OCI-LY1 (cell line): Measurements from ENCODE around the gene SNRK.
A peak's percentile ranks its signal among the peaks of the same experiment; 100 is the strongest.

ENCODE experiments used
- H2AFZ ChIP-seq: fragments of 200-600 bp; sonication (generic), shearing (Covaris generic); 2 replicates; pipeline ENCODE4 v1.6.0; 2014; ENCODE audit warnings: antibody characterized with exemption, mild to moderate bottlenecking, low read length
- H3F3A ChIP-seq: fragments of 200-600 bp; sonication (generic), shearing (Covaris generic); 2 replicates; pipeline ENCODE4 v1.6.0; 2014; ENCODE audit warnings: mild to moderate bottlenecking, antibody characterized with exemption, low read length, moderate library complexity; ENCODE audit not compliant: insufficient read depth
- H3K27ac ChIP-seq: fragments of 200-600 bp; sonication (generic); 2 replicates; pipeline ENCODE4 v1.5.1; 2014; ENCODE audit warnings: low read length, mixed run types, mild to moderate bottlenecking, low read depth; ENCODE audit not compliant: poor library complexity, severe bottlenecking
- H3K27me3 ChIP-seq: fragments of 200-600 bp; sonication (generic); 2 replicates; pipeline ENCODE4 v1.6.0; 2014; ENCODE audit warnings: antibody characterized with exemption, mild to moderate bottlenecking, low read length, moderate library complexity; ENCODE audit not compliant: insufficient read depth
- H3K36me3 ChIP-seq: fragments of 200-600 bp; sonication (generic); 2 replicates; pipeline ENCODE4 v1.6.1; 2014; ENCODE audit warnings: mild to moderate bottlenecking, antibody characterized with exemption, low read length, moderate library complexity, mixed read lengths; ENCODE audit not compliant: insufficient read depth
- H3K4me1 ChIP-seq: fragments of 200-600 bp; sonication (generic); 2 replicates; pipeline ENCODE4 v1.5.1; 2014; ENCODE audit warnings: mild to moderate bottlenecking, low read length, moderate library complexity; ENCODE audit not compliant: insufficient read depth, severe bottlenecking
- H3K4me2 ChIP-seq: fragments of 200-600 bp; sonication (generic), shearing (Covaris generic); 2 replicates; pipeline ENCODE4 v1.6.1; 2014; ENCODE audit warnings: low read length
- H3K4me3 ChIP-seq: fragments of 200-600 bp; sonication (generic); 2 replicates; pipeline ENCODE4 v1.5.1; 2014; ENCODE audit warnings: low read length, low read depth, mild to moderate bottlenecking, mixed read lengths; ENCODE audit not compliant: poor library complexity, severe bottlenecking
- H3K79me2 ChIP-seq: fragments of 200-600 bp; shearing (Covaris generic); 2 replicates; pipeline ENCODE4 v1.6.1; 2016; ENCODE audit warnings: mixed run types, low read length, mixed read lengths; ENCODE audit not compliant: insufficient read depth
- H3K9ac ChIP-seq: fragments of 200-600 bp; sonication (generic), shearing (Covaris generic); 2 replicates; pipeline ENCODE4 v1.6.1; 2014; ENCODE audit warnings: mild to moderate bottlenecking, low read length, mixed read lengths
- H3K9me2 ChIP-seq: fragments of 200-600 bp; sonication (generic), shearing (Covaris generic); 2 replicates; pipeline ENCODE4 v1.6.1; 2014; ENCODE audit warnings: low read depth, mild to moderate bottlenecking, low read length, mixed read lengths
- H3K9me3 ChIP-seq: fragments of 200-600 bp; shearing (Covaris generic); 2 replicates; pipeline ENCODE4 v1.6.1; 2014; ENCODE audit warnings: low read length, mixed read lengths
- H4K20me1 ChIP-seq: fragments of 200-600 bp; sonication (generic), shearing (Covaris generic); 2 replicates; pipeline ENCODE4 v1.6.0; 2016; ENCODE audit warnings: mild to moderate bottlenecking, low read length; ENCODE audit not compliant: insufficient read depth
- CTCF ChIP-seq: fragments of 200-600 bp; sonication (generic), shearing (Covaris generic); IDR thresholded peaks from 2 replicates; pipeline ENCODE4 v1.5.1; 2017; ENCODE audit warnings: mild to moderate bottlenecking, antibody characterized with exemption, low read length, moderate library complexity, mixed read lengths
- EZH2 ChIP-seq: fragments of 200-600 bp; sonication (generic), shearing (Covaris generic); IDR thresholded peaks from 2 replicates; pipeline ENCODE4 v1.8.0; 2017; ENCODE audit warnings: borderline replicate concordance, mixed run types, mild to moderate bottlenecking, antibody characterized with exemption, low read length, moderate library complexity, mixed read lengths

The SNRK gene

DNA sequence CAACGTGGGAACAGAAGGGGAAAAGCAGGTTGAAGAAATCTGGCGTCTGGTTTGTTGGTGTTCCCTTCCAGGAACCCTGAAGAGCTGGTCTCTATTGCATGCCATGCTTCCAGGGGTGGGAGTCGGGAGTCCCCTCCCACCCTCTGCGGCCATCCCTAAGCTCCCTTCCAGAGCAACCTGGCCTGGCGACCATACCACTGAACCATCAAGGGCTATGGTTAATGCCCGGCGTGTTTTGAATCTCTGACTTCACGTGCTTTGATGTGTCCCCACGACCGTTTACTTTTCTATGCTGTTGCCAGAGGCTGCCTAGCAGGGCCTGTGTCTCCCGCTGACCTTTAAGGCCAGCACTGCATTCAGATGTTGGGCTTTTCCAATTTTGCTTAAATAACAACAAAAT, 696 bp upstream of the SNRK start:
- H3F3A ChIP-seq = no peaks in the 10 kb centered on the region
- peaks cover 31% of the 10 kb centered on the region for H3K79me2 ChIP-seq
- no peaks in the 10 kb centered on the region for H3K36me3 ChIP-seq
- no peak overlapping the region for H3K27ac ChIP-seq
- H3K27me3 ChIP-seq = no peaks in the 10 kb centered on the region
- H3K4me2 ChIP-seq = peak overlapping the region; percentile 58
- peak overlapping the region; percentile 81; the same call in 1 of the 2 replicates for H2AFZ ChIP-seq
- H3K9me2 ChIP-seq = no peaks in the 10 kb centered on the region
- no peaks in the 10 kb centered on the region for H4K20me1 ChIP-seq
- H3K9ac ChIP-seq = peak overlapping the region; percentile 45
- peaks cover 36% of the 10 kb centered on the region for H3K4me1 ChIP-seq
- peak overlapping the region; percentile 62 for H3K4me3 ChIP-seq
- TF ChIP-seq EZH2 = no peak
- no peak for TF ChIP-seq CTCF
- H3K9me3 ChIP-seq = no peaks in the 10 kb centered on the region

DNA sequence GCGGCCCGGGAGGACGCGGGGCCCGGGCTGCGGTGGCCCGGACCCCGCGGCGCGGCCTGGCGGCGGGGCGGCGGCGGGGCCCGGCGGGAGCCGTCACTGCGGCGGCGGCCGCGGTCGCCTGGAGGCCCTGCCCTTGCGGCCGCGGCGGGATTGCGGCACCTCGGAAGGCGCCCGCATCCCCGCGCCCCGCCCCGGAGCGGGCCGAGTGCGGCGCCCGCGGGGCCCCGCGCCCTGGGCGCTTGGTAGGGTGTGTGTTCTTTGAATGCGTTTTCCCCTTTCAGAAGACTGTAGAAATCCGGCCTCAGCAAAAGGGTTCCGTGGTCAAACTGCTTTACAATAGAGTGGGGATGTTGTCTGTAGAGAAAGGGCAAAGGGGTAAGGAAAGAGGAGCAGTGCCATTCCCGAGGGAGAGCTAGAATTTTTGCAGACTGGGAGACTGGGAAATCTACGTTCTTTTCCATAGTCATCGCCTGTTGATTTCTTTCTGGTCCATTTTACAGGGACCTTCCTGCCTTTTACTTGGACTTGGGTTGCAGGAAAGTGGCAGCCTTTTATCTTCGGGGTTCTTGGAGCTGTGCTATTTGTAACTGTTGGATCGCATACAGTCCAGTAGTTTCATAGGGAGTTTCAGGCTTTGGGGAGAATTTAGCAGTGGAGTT, 630 bp downstream of the SNRK start:
- peaks cover 43% of the 10 kb centered on the region for H3K79me2 ChIP-seq
- no peak overlapping the region for H2AFZ ChIP-seq
- peak overlapping the region; percentile 70 for H3K4me3 ChIP-seq
- H4K20me1 ChIP-seq = no peaks in the 10 kb centered on the region
- peaks cover 44% of the 10 kb centered on the region for H3K4me1 ChIP-seq
- no peaks in the 10 kb centered on the region for H3K36me3 ChIP-seq
- no peaks in the 10 kb centered on the region for H3K9me2 ChIP-seq
- H3F3A ChIP-seq = no peaks in the 10 kb centered on the region
- no peak overlapping the region for H3K27ac ChIP-seq
- H3K9me3 ChIP-seq = no peaks in the 10 kb centered on the region
- H3K4me2 ChIP-seq = peak overlapping the region; percentile 95
- H3K27me3 ChIP-seq = no peaks in the 10 kb centered on the region
- H3K9ac ChIP-seq = peak overlapping the region; percentile 69
- TF ChIP-seq EZH2 (no peak), CTCF (no peak)

GRCh38 chr3:43287500-43287873, 1.1 kb downstream of the SNRK start:
- no peak overlapping the region for H3K27ac ChIP-seq
- H3K9ac ChIP-seq = peak overlapping the region; percentile 69
- no peaks in the 10 kb centered on the region for H3K27me3 ChIP-seq
- H3K9me2 ChIP-seq = no peaks in the 10 kb centered on the region
- H3K4me2 ChIP-seq = peak overlapping the region; percentile 95
- no peaks in the 10 kb centered on the region for H3K36me3 ChIP-seq
- peaks cover 44% of the 10 kb centered on the region for H3K4me1 ChIP-seq
- H3F3A ChIP-seq = no peaks in the 10 kb centered on the region
- TF ChIP-seq EZH2 = no peak
- TF ChIP-seq CTCF = no peak
- H3K4me3 ChIP-seq = peak overlapping the region; percentile 70
- no peaks in the 10 kb centered on the region for H3K9me3 ChIP-seq
- 0 out of 2 replicates have a peak, but pooled peaks cover 1% of the 10 kb centered on the region for H4K20me1 ChIP-seq
- peaks cover 48% of the 10 kb centered on the region for H3K79me2 ChIP-seq
- H2AFZ ChIP-seq = no peak overlapping the region
